ENCODE data around the gene PDE5A. TPM values are rescaled to one million over a fixed set of nuclear protein-coding genes. Genes with fewer than 3 reads are reported as not detected.
"Not testable (repeated sequence)": the region's sequence is repeated elsewhere in the genome, so short reads cannot be mapped to it uniquely, and the experiment has no call there.

The PDE5A gene
- total RNA-seq, 1 experiment from 2014 or later = 0.30 TPM

DNA sequence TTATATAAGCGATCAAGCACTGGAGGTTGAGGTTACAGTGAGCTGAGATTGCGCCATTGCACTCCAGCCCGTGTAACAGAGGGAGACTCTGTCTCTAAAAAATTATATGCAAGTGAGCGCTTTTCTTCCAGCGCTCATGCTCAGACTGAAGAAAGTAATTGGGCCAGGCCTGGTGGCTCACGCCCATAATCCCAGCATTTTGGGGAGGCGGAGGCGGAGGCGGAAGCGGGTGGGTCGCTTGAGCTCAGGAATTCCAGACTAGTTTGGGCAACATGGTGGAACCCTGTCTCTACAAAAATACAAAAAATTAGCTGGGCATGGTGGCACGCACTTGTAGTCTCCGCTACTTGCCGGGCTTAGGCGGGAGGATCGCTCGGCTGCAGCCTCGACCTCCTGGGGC, 172.9 kb downstream of the PDE5A start:
- not testable (repeated sequence) for H3K36me3 ChIP-seq (ENCODE audit: insufficient read depth, low read length); H4K20me1 ChIP-seq (ENCODE audit: insufficient read depth, low read depth, low read length); H3K9me3 ChIP-seq (ENCODE audit: low read length); H3K4me1 ChIP-seq (ENCODE audit: low read length); H3K27ac ChIP-seq (ENCODE audit: low read length); H3K9me2 ChIP-seq (replicated peaks; ENCODE audit: insufficient read depth, low read length); H3K27me3 ChIP-seq (ENCODE audit: low read length); DNase-seq; H2AFZ ChIP-seq (ENCODE audit: low read length)
- peak overlapping the region; percentile 59; the same call in 1 of the 2 replicates for H3K4me3 ChIP-seq (ENCODE audit: low read length)
- H3K9ac ChIP-seq (ENCODE audit: low read length) = peak overlapping the region; percentile 43; the same call in 1 of the 2 replicates
- peak overlapping the region; percentile 60 for H3K4me2 ChIP-seq (ENCODE audit: low read depth, low read length, poor library complexity, severe bottlenecking)
- H3K79me2 ChIP-seq (ENCODE audit: low read length) = peaks cover 21% of the 10 kb centered on the region

DNA sequence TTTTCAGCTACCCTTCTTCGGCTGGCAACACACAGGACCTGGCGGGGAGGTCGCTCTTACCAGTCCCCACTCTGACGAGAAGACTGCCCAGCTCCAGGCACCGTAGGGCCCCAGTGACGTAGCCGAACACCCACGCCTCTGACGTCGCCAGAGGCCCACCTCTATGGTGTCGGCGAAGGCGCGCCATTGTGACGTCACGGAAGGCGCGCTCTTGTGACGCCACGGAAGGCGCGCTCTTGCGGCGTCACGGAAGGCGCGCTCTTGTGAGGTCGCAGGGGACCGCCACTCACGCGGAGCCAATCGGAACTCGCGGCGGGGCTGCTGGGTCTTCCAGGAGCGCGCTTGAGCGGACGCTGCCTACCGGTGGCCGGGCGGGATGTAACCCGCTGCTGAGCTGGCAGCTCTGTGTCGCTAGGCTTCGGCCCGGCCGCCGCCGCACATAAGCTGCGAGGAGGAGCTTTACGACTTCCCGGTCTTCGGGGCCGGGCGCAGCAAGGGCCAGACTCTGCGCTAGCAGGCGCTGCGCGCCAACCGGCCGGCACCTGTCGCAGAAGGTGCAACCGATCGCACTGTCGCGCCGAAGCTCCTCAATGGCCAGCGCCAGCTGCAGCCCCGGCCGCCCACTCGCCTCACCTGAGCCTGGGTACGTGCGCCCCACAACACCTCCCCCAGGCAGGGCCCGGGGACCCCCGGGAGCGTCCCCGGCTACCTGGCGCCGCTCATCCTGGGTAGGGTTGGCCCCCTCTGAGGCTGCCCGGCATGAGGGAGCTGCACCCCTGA, 173.9 kb downstream of the PDE5A start:
- not testable (repeated sequence) for H3K36me3 ChIP-seq (ENCODE audit: insufficient read depth, low read length); H4K20me1 ChIP-seq (ENCODE audit: insufficient read depth, low read depth, low read length); H3K4me1 ChIP-seq (ENCODE audit: low read length); H3K27me3 ChIP-seq (ENCODE audit: low read length); H3K9me3 ChIP-seq (ENCODE audit: low read length); H2AFZ ChIP-seq (ENCODE audit: low read length); H3K9me2 ChIP-seq (replicated peaks; ENCODE audit: insufficient read depth, low read length)
- H3K79me2 ChIP-seq (ENCODE audit: low read length) = peaks cover 21% of the 10 kb centered on the region
- peak overlapping the region; percentile 56 for H3K4me2 ChIP-seq (ENCODE audit: low read depth, low read length, poor library complexity, severe bottlenecking)
- H3K27ac ChIP-seq (ENCODE audit: low read length) = peak overlapping the region; percentile 34; the same call in 1 of the 2 replicates
- peak overlapping the region; percentile 78 for H3K9ac ChIP-seq (ENCODE audit: low read length)
- peak overlapping the region; percentile 76 for H3K4me3 ChIP-seq (ENCODE audit: low read length)
- peak; percentile 97 for DNase-seq

DNA sequence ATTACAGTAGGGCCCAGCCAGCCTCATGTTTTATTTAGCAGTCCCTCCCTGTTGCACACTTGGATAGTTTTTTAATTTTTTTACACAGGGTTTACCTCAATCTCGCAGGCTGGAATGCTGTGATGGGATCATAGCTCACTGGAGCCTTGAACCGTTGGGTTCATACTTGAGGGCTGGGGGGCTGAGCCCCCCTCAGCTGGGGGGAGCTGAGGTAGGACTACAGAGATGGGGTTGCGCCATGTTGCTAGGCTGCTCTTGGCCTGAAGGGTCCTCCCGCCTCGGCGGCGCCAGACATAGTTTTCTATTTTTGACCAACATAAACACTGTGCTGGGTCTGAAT, 174.5 kb downstream of the PDE5A start:
- not testable (repeated sequence) for H2AFZ ChIP-seq (ENCODE audit: low read length); H3K9me3 ChIP-seq (ENCODE audit: low read length); H3K36me3 ChIP-seq (ENCODE audit: insufficient read depth, low read length); DNase-seq; H3K4me1 ChIP-seq (ENCODE audit: low read length); H3K27me3 ChIP-seq (ENCODE audit: low read length); H3K9me2 ChIP-seq (replicated peaks; ENCODE audit: insufficient read depth, low read length); H4K20me1 ChIP-seq (ENCODE audit: insufficient read depth, low read depth, low read length)
- Histone ChIP-seq H3K79me2 (ENCODE audit: low read length) (peaks cover 21% of the 10 kb centered on the region), H3K27ac (ENCODE audit: low read length) (peak overlapping the region; percentile 34; the same call in 1 of the 2 replicates), H3K4me2 (ENCODE audit: low read depth, low read length, poor library complexity, severe bottlenecking) (peak overlapping the region; percentile 56), H3K9ac (ENCODE audit: low read length) (peak overlapping the region; percentile 78), H3K4me3 (ENCODE audit: low read length) (peak overlapping the region; percentile 76)

DNA sequence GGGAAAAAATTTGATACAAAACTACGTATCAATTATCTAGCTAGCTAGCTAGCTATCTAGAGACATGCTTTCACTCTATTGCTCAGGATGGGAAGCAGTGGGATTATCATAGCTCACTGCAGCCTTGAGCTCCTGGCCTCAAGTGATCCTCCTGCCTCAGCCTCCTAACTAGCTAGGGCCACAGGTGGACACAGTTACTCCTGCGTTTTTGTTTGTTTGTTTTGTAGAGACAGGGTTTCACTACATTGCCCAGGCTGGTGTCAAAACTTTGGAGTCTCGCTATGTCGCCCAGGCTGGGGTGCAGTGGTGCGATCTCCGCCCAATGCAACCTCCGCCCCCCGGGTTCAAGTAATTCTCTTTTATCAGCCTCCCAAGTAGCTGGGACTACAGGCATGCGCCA, 175.3 kb downstream of the PDE5A start:
- Histone ChIP-seq H3K4me3 (ENCODE audit: low read length) (peak overlapping the region; percentile 76; the same call in 1 of the 2 replicates), H3K79me2 (ENCODE audit: low read length) (peaks cover 21% of the 10 kb centered on the region), H3K4me2 (ENCODE audit: low read depth, low read length, poor library complexity, severe bottlenecking) (peak overlapping the region; percentile 56)
- not testable (repeated sequence) for DNase-seq; H3K9me3 ChIP-seq (ENCODE audit: low read length); H3K9ac ChIP-seq (ENCODE audit: low read length); H3K27me3 ChIP-seq (ENCODE audit: low read length); H3K27ac ChIP-seq (ENCODE audit: low read length); H2AFZ ChIP-seq (ENCODE audit: low read length); H3K4me1 ChIP-seq (ENCODE audit: low read length); H3K36me3 ChIP-seq (ENCODE audit: insufficient read depth, low read length); H3K9me2 ChIP-seq (replicated peaks; ENCODE audit: insufficient read depth, low read length); H4K20me1 ChIP-seq (ENCODE audit: insufficient read depth, low read depth, low read length)

DNA sequence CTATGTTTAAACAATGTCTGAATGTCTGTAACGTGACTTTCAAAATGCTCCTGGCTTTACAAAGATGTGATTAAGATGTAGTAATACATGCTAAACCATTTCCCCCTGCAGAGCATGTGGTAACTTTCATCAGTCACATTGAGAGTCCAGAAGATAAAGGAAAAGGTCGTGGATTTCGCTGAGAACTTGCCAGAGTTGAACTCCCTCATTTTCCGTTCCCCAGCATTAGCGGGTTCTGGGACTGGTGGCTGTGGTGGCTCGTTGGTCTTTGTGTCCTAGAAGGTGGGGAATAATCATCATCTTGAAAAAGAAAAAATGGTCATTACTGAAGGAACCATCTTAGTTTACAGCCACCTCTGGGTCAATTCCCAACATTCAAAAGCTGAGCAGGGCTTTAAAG, 178.8 kb downstream of the PDE5A start:
- H4K20me1 ChIP-seq (ENCODE audit: insufficient read depth, low read depth, low read length); H2AFZ ChIP-seq (ENCODE audit: low read length); H3K4me3 ChIP-seq (ENCODE audit: low read length); H3K27ac ChIP-seq (ENCODE audit: low read length); H3K36me3 ChIP-seq (ENCODE audit: insufficient read depth, low read length); H3K9me2 ChIP-seq (replicated peaks; ENCODE audit: insufficient read depth, low read length); H3K27me3 ChIP-seq (ENCODE audit: low read length); H3K9me3 ChIP-seq (ENCODE audit: low read length); H3K4me2 ChIP-seq (ENCODE audit: low read depth, low read length, poor library complexity, severe bottlenecking); H3K9ac ChIP-seq (ENCODE audit: low read length); H3K79me2 ChIP-seq (ENCODE audit: low read length); DNase-seq; H3K4me1 ChIP-seq (ENCODE audit: low read length): not testable (repeated sequence)

Small RNAs within 50 kb of the gene (small RNA-seq; reads per million reads assigned to genes)
- not detected for gene RF00614

Data from Karpas-422 (cell line).